Stimulated activated CD4-positive, alpha-beta T cell treated with anti-CD3 and anti-CD28 coated beads, Interleukin-4, amount 100 ng/mL, for 4 hours (primary cell): ENCODE results near the gene PARVB.
A peak's percentile ranks its signal among the peaks of the same experiment; 100 is the strongest.

Experiments used
- DNase-seq, 2 experiments: peaks; one replicate each; pipeline ENCODE4 v3.0.0-alpha.2; 2020

Gene PARVB

GRCh38 chr22:44186121-44186510 is 162.0 kb downstream of the PARVB start:
- DNase-seq, result no peak

GRCh38 chr22:44186737-44187136 is 162.6 kb downstream of the PARVB start:
- DNase-seq, result no peak

GRCh38 chr22:44187652-44188230 is 163.6 kb downstream of the PARVB start:
- no peak for DNase-seq

- DNase-seq, result no peak
Observed at GRCh38 chr22:44188316-44188715, 164.2 kb downstream of the PARVB start.

GRCh38 chr22:44188986-44189630 is 165.0 kb downstream of the PARVB start:
- no peak for DNase-seq

GRCh38 chr22:44190381-44190976 is 166.4 kb downstream of the PARVB start:
- no peak for DNase-seq

GRCh38 chr22:44191036-44191454 is 166.9 kb downstream of the PARVB start:
- peak in 1 of 2 experiments; percentile 7 for DNase-seq

GRCh38 chr22:44192098-44192815 is 168.2 kb downstream of the PARVB start:
- DNase-seq, result no peak

GRCh38 chr22:44192816-44193534 is 168.9 kb downstream of the PARVB start:
- no peak for DNase-seq

DNA sequence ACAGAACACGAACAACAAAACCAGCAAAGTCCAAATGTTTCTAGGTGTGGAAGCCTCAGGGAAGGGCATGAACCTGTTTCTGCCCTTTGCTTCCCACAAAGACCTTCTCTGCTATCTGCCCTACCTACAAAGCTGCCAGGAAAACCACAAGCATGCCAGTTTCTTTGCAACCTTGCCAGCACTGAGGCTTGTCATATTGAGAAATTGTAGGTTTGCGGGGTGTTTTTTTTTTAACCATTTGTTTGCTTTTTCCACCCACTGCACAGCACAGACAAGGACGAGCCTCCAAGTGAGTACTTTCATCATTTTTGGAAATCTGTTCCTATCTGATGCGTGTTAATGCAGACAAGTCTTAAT is 169.4 kb downstream of the PARVB start:
- DNase-seq, result no peak

- DNase-seq, result no peak
Observed at GRCh38 chr22:44194569-44194968, 170.5 kb downstream of the PARVB start.

DNA sequence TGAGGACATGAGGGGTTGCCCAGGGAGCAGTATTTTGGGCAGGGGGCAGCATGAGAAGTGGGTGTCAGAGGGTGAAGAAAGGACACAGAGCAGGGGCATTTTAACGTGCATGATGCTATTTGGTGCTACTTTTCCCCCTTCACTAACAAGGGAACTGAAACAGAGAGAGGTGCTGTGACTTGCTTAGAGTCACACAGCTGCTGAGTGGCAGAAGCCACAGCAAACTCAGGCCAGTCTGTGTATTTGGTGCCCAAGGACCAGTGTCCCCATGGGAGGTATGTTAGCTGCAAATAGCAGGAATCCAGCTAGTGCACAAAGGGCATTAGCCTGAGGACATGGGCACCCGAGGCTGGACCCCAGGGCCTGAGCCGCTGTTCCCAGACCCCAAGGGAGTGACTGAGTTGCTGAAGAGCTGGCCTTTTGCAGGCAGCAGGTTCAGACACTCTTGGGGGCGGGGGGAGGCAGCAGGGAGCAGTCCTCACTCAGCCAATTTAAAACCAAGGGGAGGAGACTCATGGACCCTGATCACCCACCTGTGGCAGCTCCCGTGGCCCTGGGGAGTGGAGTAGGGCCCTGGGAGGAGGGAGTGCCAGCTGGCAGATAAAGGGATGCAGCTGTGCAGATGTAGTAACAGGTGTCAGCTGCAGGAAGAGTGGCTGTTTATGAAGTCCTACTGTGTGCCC is 171.2 kb downstream of the PARVB start:
- DNase-seq, result no peak

DNA sequence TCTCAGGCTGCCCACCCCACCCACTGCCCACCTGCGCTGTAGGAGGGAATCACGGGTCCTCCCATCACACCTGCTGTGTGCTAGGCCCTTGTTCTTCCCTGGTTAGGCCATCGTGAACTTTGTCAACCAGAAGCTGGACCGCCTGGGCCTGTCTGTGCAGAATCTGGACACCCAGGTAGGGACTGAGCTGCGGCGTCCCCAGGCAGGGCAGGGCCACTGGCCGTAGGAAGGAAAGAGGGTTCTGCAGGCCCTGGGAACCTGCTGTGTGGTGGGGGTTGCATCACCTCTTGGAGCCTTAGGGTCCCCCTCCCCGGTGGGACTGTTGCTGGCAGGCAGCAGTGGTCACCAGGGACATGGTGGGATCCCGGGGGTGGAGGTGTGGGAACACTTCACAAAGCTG is 172.1 kb downstream of the PARVB start:
- DNase-seq, result no peak

DNA sequence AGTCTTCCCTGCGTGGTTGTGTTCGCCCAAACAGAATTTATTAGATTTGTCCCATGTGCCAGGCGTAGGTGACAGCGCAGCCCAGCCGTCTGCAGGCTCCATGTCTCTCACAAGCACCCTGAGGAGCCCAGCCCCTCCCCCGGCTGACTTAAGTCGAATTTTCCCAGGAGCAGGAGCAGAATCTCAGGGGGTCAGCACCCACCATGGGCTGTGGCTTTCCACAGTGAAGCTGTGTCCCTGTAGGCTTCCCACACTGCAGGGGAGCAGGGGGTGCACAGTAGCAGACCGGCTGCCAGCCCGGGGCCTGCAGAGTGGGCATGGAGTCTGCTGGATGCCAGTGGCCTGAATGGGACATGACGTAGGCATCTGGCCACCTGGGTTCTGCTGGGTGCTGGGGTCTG is 172.6 kb downstream of the PARVB start:
- DNase-seq, result no peak

DNA sequence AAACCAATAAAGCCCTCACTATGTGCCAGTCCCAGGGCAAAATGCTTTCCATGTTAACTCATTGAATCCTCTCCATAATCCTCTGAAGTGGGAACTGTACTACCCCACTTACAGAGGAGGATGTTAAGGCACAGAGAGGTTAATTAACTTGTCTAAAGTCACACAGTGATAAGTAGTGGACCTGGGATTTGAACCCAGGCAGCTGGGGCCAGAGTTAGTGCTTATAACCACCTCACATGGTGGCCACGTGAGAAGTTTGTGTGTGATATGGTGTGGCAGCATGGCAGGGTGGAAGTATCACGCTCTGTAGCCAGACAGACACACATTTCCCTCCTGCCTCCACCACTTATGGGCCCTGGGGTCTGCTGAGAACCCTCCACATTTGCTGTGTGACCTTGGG is 173.2 kb downstream of the PARVB start:
- DNase-seq, result no peak

- DNase-seq, result no peak
Observed at GRCh38 chr22:44199164-44199563, 175.1 kb downstream of the PARVB start.

- DNase-seq, result no peak
Observed at GRCh38 chr22:44199866-44200265, 175.8 kb downstream of the PARVB start.

GRCh38 chr22:44200451-44200850 is 176.3 kb downstream of the PARVB start:
- no peak for DNase-seq

DNA sequence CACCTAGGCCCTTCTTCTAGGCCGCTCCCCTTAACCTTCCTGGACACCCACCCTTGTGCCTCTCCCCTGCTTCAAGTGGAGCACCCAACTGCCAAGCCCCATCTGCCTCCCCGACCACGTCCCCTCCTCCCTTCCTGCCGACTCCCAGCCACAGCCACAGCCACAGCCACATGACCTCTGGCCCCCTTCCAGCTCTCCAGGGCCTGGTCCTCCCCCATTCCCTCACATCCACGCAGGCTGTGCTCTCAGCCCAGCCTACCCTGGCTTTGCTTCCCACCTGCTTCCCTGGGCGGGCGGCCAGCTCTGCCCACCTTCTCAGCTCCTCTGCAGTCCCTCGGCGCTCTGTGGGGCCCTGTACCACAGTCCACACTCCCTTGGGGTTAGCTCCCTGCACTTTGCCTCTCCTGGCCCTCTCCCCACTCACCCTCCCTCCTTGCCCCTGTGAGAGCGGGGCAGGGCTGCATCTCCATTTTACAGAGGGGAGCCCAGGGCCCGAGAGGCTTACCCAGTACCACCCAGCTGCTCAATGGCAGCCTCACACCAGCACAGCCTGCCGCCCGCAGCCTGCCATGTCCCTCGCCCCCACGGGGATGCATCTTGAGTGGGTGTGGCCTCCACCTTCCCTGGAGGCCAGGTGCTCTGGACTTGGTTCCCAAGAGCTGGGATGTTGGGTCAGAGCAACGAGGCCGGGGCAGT is 176.9 kb downstream of the PARVB start:
- DNase-seq, result no peak

DNA sequence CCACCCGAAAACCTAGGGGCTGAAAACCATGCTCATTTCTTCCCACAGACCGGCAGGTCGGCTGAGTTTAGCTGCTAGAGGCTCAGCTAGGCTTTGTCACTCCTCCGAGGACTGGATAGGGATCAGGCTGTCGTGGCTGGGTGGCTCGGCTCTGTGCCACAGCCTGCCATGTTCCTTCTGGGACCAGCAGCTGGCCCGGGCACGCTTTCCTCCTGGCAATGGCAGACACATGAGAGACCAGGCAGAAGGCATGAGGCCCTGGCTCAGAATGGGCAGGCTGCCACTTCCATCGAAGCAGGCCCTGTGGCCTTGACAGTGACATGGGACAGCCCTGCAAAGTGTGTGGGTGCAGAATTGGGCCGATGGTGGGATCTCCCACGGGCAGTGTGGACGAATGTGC is 177.6 kb downstream of the PARVB start:
- DNase-seq, result no peak

DNA sequence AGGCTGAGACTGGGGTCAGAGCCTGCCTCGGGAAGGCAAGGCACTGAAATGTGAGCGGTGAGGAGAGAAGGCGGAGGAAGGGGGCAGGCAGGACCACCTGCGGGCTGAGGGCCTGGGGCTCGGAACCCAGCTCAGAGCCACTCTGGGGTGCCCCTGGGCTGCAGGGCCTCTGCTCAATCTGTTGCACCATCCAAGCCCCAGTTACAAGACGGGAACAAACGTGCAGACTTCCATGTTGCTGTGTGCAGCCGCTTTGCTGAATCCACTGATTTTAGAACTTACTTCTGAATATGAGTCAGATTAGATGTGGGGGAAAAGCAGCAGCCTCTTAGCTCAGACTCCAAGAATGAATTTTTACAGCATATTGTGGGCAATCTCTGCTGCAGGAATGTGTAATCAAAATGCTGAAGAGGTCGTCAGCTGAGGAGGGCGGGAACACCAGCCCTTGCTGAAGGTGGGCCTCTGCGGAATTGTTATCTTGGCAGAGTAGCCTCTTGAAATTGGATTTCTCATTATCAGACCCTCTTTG is 178.2 kb downstream of the PARVB start:
- DNase-seq, result no peak

- DNase-seq, result no peak
Observed at GRCh38 chr22:44203203-44203602, 179.1 kb downstream of the PARVB start.
